Mammary epithelial cell (primary cell): ENCODE measurements around the gene POLE.

Experiments
- EZH2 ChIP-seq: IDR thresholded peaks from 2 replicates; pipeline ENCODE4 v1.6.1; 2012; ENCODE audit warnings: low read length, inconsistent platforms, borderline replicate concordance
- TF ChIP-seq, protein P1 (sequence below), 2 donors: IDR thresholded peaks in 1 of 2; conservative IDR thresholded peaks in 1 of 2; 2 replicates each; pipeline ENCODE4 v1.5.1; 2011 to 2012; ENCODE audit warnings: inconsistent platforms in 2 of 2, low read length in 2 of 2, mild to moderate bottlenecking in 2 of 2, control low read depth in 1 of 2, low read depth in 1 of 2; ENCODE audit not compliant: insufficient read depth in 1 of 2; ENCODE audit errors: extremely low read depth in 1 of 2

DNA sequence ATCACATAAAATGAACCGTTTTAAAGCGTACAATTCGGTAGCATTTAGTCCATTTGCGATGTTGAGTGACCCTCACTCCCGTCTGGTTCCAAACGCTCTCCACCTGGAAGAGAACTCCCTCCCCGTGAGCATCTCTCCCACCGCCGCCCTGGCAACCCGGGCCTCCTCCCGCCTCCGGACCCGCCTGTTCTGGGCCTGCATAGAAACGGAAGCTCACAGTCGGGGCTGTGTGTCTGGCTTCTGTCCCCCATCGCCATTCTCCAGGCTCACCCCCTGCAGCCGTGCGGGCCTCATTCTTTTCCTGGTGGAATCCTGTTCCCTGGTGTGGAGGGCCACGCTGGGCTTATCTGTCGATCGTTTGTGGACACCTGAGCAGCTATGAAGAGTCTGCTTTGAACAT is 94.1 kb downstream of the POLE start:
- TF ChIP-seq, protein P1, sequence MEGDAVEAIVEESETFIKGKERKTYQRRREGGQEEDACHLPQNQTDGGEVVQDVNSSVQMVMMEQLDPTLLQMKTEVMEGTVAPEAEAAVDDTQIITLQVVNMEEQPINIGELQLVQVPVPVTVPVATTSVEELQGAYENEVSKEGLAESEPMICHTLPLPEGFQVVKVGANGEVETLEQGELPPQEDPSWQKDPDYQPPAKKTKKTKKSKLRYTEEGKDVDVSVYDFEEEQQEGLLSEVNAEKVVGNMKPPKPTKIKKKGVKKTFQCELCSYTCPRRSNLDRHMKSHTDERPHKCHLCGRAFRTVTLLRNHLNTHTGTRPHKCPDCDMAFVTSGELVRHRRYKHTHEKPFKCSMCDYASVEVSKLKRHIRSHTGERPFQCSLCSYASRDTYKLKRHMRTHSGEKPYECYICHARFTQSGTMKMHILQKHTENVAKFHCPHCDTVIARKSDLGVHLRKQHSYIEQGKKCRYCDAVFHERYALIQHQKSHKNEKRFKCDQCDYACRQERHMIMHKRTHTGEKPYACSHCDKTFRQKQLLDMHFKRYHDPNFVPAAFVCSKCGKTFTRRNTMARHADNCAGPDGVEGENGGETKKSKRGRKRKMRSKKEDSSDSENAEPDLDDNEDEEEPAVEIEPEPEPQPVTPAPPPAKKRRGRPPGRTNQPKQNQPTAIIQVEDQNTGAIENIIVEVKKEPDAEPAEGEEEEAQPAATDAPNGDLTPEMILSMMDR (conservative IDR thresholded peaks at IDR 0.05 in 1 of 2, IDR thresholded peaks at IDR 0.05 in 1 of 2; ENCODE audit: extremely low read depth in 1 of 2, insufficient read depth in 1 of 2, low read depth in 1 of 2, low read length in 2 of 2): no peak
- no peak for TF ChIP-seq EZH2
